ENCODE measurements around the gene ATXN2. TPM values are rescaled to one million over a fixed set of nuclear protein-coding genes. Genes with fewer than 3 reads are reported as not detected.
"Not testable (repeated sequence)": the region's sequence is repeated elsewhere in the genome, so short reads cannot be mapped to it uniquely, and the experiment has no call there.

ATXN2 gene
- total RNA-seq, 1 experiment from 2014 or later: 56.3 TPM

DNA sequence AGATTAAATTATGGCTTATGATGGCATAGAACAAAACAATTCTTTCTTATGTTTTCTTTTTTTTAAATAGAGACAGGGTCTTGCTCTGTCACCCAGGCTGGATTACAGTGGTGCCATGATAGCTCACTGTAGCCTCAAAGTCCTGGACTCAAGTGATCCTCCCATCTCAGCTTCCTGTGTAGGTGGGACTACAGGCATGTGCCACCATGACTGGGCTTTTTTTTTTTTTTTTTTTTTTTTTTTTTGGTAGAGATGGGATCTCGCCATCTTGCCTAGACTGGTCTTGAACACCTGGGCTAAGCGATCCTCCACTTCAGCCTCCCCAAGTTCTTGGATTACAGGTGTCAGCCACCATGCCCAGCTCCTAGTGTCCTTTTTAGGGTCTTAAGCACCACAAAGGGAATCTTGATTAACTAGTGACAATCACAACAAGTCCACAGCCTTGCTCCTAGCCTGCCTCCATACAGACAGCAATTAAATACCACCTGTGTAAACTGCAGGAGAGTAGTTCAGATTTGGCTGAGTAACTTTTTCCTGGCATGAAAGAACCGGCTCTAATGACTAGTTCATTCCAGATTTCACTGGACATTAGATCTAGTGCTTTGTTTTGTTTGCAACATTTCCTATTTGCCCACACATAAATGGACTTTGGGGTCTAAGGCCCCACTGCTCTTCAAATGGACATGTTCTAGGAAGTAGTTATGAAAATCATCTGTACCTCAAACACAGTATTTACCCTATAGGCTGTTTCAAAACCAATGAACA lies 131.8 kb downstream of the ATXN2 start:
- Mint-ChIP-seq H3K4me1 (no peaks in the 10 kb centered on the region), H3K27me3 (ENCODE audit: low read depth) (no peaks in the 10 kb centered on the region), H3K36me3 (peaks cover 50% of the 10 kb centered on the region), H3K27ac (peak overlapping the region; percentile 39), H3K9me3 (no peaks in the 10 kb centered on the region), H3K4me3 (no peak overlapping the region)
- POLR2A ChIA-PET: interaction anchor here (0.6 kb wide), 1 partner anchor 90 kb away, joined by 3 read pairs; no protein-coding TSS in a partner anchor
- TF ChIP-seq ZNF317 (CRISPR knock-in tag; IDR thresholded peaks at IDR 0.05; ENCODE audit: borderline replicate concordance, low read depth) (no peak), EMX1 (CRISPR knock-in tag; IDR thresholded peaks at IDR 0.05) (no peak)
- TF ChIP-seq, protein P1, sequence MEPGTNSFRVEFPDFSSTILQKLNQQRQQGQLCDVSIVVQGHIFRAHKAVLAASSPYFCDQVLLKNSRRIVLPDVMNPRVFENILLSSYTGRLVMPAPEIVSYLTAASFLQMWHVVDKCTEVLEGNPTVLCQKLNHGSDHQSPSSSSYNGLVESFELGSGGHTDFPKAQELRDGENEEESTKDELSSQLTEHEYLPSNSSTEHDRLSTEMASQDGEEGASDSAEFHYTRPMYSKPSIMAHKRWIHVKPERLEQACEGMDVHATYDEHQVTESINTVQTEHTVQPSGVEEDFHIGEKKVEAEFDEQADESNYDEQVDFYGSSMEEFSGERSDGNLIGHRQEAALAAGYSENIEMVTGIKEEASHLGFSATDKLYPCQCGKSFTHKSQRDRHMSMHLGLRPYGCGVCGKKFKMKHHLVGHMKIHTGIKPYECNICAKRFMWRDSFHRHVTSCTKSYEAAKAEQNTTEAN (CRISPR knock-in tag; IDR thresholded peaks at IDR 0.05): no peak
- ATAC-seq (no peak), DNase-seq (ENCODE audit: low spot score) (no peak)
- CTCF ChIA-PET: interaction anchor here (0.8 kb wide), 1 partner anchor 70 kb away, joined by 9 read pairs; no protein-coding TSS in a partner anchor

DNA sequence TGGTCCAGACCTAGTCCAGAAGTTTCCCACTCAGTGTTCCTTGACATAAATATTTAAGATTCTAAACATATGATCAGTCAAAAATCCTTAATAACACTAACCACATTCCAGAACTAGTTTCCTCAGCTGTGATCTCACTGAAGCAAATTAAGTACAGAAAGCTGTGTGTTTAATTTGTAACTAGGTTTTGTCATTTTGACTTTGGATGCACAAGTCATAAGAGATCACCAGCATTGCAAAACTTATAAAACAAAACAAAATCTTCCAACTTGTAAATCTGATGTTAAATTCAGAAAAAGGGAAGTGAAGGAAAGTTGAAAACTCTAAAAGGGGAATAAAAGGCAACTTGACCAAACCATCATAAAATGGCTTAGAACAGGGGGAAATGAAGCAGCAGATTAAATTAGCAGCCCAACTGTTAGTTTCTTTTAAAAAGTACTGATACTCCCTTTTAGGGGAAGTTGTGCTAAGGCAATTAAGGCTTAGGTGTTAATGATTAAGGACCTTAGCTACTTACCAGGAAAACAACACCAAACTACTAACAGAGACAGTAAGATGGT lies 136.8 kb downstream of the ATXN2 start:
- no peaks in the 10 kb centered on the region for H3K9me3 Mint-ChIP-seq
- H3K36me3 Mint-ChIP-seq: peaks cover 18% of the 10 kb centered on the region
- CTCF ChIA-PET: no interaction called here
- H3K27ac Mint-ChIP-seq: peak overlapping the region; percentile 85; the same call in 1 of the 2 replicates
- H3K27me3 Mint-ChIP-seq (ENCODE audit: low read depth): no peaks in the 10 kb centered on the region
- ATAC-seq: no peak
- TF ChIP-seq FOXP1 (CRISPR knock-in tag; IDR thresholded peaks at IDR 0.05; ENCODE audit: borderline replicate concordance) (no peak), ESRRA (CRISPR knock-in tag; IDR thresholded peaks at IDR 0.05; ENCODE audit: borderline replicate concordance) (no peak), NFYB (CRISPR knock-in tag; conservative IDR thresholded peaks at IDR 0.05; ENCODE audit: low read depth) (no peak), JAZF1 (CRISPR knock-in tag; IDR thresholded peaks at IDR 0.05) (no peak), NR2C2 (CRISPR knock-in tag; IDR thresholded peaks at IDR 0.05) (no peak), SP1 (CRISPR knock-in tag; conservative IDR thresholded peaks at IDR 0.05) (no peak), TCF7 (CRISPR knock-in tag; IDR thresholded peaks at IDR 0.05; ENCODE audit: low read depth) (no peak), CREB1 (CRISPR knock-in tag; IDR thresholded peaks at IDR 0.05) (no peak), TP53 (CRISPR knock-in tag; IDR thresholded peaks at IDR 0.05) (no peak), MXD4 (CRISPR knock-in tag; IDR thresholded peaks at IDR 0.05; ENCODE audit: borderline replicate concordance) (no peak)
- TF ChIP-seq, protein P2, sequence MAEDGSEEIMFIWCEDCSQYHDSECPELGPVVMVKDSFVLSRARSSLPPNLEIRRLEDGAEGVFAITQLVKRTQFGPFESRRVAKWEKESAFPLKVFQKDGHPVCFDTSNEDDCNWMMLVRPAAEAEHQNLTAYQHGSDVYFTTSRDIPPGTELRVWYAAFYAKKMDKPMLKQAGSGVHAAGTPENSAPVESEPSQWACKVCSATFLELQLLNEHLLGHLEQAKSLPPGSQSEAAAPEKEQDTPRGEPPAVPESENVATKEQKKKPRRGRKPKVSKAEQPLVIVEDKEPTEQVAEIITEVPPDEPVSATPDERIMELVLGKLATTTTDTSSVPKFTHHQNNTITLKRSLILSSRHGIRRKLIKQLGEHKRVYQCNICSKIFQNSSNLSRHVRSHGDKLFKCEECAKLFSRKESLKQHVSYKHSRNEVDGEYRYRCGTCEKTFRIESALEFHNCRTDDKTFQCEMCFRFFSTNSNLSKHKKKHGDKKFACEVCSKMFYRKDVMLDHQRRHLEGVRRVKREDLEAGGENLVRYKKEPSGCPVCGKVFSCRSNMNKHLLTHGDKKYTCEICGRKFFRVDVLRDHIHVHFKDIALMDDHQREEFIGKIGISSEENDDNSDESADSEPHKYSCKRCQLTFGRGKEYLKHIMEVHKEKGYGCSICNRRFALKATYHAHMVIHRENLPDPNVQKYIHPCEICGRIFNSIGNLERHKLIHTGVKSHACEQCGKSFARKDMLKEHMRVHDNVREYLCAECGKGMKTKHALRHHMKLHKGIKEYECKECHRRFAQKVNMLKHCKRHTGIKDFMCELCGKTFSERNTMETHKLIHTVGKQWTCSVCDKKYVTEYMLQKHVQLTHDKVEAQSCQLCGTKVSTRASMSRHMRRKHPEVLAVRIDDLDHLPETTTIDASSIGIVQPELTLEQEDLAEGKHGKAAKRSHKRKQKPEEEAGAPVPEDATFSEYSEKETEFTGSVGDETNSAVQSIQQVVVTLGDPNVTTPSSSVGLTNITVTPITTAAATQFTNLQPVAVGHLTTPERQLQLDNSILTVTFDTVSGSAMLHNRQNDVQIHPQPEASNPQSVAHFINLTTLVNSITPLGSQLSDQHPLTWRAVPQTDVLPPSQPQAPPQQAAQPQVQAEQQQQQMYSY (CRISPR knock-in tag; IDR thresholded peaks at IDR 0.05): no peak
- TF ChIP-seq, protein P3, sequence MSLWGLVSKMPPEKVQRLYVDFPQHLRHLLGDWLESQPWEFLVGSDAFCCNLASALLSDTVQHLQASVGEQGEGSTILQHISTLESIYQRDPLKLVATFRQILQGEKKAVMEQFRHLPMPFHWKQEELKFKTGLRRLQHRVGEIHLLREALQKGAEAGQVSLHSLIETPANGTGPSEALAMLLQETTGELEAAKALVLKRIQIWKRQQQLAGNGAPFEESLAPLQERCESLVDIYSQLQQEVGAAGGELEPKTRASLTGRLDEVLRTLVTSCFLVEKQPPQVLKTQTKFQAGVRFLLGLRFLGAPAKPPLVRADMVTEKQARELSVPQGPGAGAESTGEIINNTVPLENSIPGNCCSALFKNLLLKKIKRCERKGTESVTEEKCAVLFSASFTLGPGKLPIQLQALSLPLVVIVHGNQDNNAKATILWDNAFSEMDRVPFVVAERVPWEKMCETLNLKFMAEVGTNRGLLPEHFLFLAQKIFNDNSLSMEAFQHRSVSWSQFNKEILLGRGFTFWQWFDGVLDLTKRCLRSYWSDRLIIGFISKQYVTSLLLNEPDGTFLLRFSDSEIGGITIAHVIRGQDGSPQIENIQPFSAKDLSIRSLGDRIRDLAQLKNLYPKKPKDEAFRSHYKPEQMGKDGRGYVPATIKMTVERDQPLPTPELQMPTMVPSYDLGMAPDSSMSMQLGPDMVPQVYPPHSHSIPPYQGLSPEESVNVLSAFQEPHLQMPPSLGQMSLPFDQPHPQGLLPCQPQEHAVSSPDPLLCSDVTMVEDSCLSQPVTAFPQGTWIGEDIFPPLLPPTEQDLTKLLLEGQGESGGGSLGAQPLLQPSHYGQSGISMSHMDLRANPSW (CRISPR knock-in tag; conservative IDR thresholded peaks at IDR 0.05; ENCODE audit: low read depth): no peak
- TF ChIP-seq, protein P4, sequence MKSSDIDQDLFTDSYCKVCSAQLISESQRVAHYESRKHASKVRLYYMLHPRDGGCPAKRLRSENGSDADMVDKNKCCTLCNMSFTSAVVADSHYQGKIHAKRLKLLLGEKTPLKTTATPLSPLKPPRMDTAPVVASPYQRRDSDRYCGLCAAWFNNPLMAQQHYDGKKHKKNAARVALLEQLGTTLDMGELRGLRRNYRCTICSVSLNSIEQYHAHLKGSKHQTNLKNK (CRISPR knock-in tag; IDR thresholded peaks at IDR 0.05): no peak
- H3K4me3 Mint-ChIP-seq: no peak overlapping the region
- POLR2A ChIA-PET: no interaction called here
- no peaks in the 10 kb centered on the region for H3K4me1 Mint-ChIP-seq
- no peak for DNase-seq (ENCODE audit: low spot score)

DNA sequence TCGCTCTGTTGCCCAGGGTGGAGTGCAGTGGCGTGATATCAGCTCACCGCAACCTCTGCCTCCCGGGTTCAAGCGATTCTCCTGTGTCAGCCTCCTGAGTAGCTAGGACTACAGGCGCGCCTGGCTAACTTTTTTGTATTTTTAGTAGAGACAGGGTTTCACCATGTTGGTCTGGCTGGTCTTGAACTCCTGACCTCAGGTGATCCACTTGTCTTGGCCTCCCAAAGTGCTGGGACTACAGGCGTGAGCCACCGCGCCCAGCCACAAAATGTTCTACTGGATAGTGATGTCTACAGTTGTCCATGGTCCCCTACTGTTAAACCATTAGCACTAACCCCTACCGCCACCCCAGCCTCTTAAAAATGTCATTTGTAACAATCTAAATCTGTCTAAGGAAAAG lies 139.0 kb downstream of the ATXN2 start:
- H3K9me3 Mint-ChIP-seq; DNase-seq (ENCODE audit: low spot score); H3K27ac Mint-ChIP-seq; H3K4me1 Mint-ChIP-seq; H3K4me3 Mint-ChIP-seq; H3K27me3 Mint-ChIP-seq (ENCODE audit: low read depth); ATAC-seq; POLR2A ChIA-PET: not testable (repeated sequence)
- H3K36me3 Mint-ChIP-seq: peaks cover 29% of the 10 kb centered on the region
- CTCF ChIA-PET: interaction anchor here (2.3 kb wide), 1 partner anchor 8 kb away, joined by 15 read pairs; no protein-coding TSS in a partner anchor

Measured in WTC11 (cell line).